ENCODE data around the gene MAP4.
"Not testable (repeated sequence)": the region's sequence is repeated elsewhere in the genome, so short reads cannot be mapped to it uniquely, and the experiment has no call there.

The MAP4 gene, protein sequence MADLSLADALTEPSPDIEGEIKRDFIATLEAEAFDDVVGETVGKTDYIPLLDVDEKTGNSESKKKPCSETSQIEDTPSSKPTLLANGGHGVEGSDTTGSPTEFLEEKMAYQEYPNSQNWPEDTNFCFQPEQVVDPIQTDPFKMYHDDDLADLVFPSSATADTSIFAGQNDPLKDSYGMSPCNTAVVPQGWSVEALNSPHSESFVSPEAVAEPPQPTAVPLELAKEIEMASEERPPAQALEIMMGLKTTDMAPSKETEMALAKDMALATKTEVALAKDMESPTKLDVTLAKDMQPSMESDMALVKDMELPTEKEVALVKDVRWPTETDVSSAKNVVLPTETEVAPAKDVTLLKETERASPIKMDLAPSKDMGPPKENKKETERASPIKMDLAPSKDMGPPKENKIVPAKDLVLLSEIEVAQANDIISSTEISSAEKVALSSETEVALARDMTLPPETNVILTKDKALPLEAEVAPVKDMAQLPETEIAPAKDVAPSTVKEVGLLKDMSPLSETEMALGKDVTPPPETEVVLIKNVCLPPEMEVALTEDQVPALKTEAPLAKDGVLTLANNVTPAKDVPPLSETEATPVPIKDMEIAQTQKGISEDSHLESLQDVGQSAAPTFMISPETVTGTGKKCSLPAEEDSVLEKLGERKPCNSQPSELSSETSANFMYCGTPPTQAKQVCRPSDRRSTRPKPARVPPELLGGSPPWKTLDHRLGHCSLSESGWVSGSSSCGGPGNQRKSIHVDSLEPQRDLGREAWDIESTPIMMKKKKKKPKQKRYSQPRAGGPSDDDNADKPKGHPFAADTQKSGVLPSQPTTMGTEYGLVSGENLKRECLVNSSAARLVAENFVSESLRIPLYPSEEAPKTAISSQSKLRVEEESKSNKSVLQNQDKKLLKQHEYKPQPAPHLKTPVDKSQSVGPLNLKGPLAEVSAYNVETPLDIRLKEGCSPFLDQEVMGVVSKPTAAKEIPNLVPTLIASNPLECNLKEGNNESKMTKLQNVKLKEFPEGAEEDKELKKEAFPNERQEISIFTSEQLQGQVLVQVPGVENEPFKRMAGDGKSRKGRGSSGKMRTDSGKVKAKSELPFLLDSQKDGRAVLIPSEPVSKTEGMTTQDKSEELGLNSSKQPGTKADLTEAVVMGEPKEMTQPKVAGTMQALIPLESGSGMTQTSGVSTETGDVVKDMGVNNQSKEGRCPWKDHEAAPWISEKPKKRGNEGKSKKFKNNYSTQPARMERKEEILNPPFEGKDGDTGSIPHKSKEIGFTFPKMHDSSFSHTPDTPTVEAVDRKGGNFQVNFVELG (N-terminal part only)

DNA sequence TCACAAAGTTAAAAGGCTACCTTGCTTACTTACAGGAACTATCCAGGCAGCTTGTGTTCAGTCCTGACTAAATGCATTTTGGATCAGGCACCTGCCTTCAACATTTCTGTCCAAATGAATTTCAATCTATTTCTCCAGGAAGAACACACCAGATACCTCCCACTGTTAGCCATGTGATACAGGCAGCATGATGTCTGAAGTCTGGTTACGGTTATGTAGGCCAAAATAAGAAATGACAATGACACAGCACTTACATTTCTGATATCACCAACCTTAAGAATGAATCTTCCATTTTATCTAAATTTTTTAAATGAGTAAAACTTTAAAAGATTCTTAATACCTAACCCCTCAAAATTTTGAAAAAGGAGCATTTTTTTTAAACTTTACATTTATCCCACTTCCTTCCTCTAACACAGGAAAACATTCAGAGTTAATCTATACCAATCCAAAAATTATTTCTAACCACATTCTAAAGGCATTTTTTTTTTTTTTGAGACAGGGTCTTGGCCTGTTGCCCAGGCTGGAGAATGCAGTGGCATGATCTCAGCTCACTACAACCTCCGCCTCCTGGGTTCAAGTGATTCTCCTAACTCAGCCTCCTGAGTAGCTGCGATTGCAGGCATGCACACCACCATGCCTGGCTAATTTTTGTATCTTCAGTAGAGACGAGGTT, at the start of gene MAP4:
MAP4 (minus strand) TSS at position 116 of the 673 bp plus-strand sequence. CDS start 17,556 bp downstream, outside the sequence.
- no peaks in the 10 kb centered on the region for H3K27me3 ChIP-seq (ENCODE audit: insufficient read depth, insufficient read length)
- H3K9ac ChIP-seq (ENCODE audit: insufficient read length, low read depth), result no peak within 1 kb of the TSS
- TF ChIP-seq YY1 (IDR thresholded peaks at IDR 0.05; ENCODE audit: insufficient read depth, insufficient read length) (no peak), ZNF274 (IDR thresholded peaks at IDR 0.05; ENCODE audit: low read depth, low read length) (no peak), SUZ12 (IDR thresholded peaks at IDR 0.05; ENCODE audit: extremely low read depth, insufficient read depth, insufficient read length) (no peak)
- no peaks in the 10 kb centered on the region for H3K4me1 ChIP-seq (ENCODE audit: insufficient read depth, insufficient read length)
- peaks cover 14% of the 10 kb centered on the region for H3K36me3 ChIP-seq (ENCODE audit: insufficient read depth, insufficient read length, low read length)
- H3K9me3 ChIP-seq (ENCODE audit: insufficient read depth, low read length), result no peaks in the 10 kb centered on the region
- no peak within 1 kb of the TSS for H3K4me3 ChIP-seq (ENCODE audit: insufficient read length, low read depth)
- no peak for DNase-seq (ENCODE audit: low read depth, low spot score)

DNA sequence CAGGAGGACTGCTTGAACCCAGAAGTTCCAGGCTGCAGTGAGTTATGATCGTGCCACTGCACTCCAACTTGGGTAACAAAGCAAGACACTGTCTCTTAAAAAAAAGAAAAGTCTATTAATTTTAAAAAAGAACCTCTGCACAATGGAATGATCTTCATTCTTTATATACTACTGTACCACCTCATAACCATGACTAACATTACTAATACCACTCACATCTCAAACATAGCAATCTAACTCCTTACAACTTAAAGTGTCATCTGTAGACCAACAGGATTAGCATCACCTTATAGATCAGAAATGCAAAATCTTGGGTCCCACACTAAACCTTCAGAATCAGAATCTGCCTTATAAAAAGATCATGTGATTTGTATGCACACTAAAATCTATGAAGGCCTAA, 48.8 kb upstream of the MAP4 start:
- H3K36me3 ChIP-seq (ENCODE audit: insufficient read depth, insufficient read length, low read length), result peaks cover 39% of the 10 kb centered on the region
- no peaks in the 10 kb centered on the region for H3K4me1 ChIP-seq (ENCODE audit: insufficient read depth, insufficient read length)
- TF ChIP-seq SUZ12 (IDR thresholded peaks at IDR 0.05; ENCODE audit: extremely low read depth, insufficient read depth, insufficient read length), result no peak
- no peaks in the 10 kb centered on the region for H3K27me3 ChIP-seq (ENCODE audit: insufficient read depth, insufficient read length)
- H3K9me3 ChIP-seq (ENCODE audit: insufficient read depth, low read length), result peaks cover 25% of the 10 kb centered on the region
- no peak for DNase-seq (ENCODE audit: low read depth, low spot score)
- H3K4me3 ChIP-seq (ENCODE audit: insufficient read length, low read depth), result no peak overlapping the region
- H3K9ac ChIP-seq (ENCODE audit: insufficient read length, low read depth), result no peak overlapping the region

- DNase-seq (ENCODE audit: low read depth, low spot score), result no peak
- TF ChIP-seq YY1 (IDR thresholded peaks at IDR 0.05; ENCODE audit: insufficient read depth, insufficient read length) (no peak), ZNF274 (IDR thresholded peaks at IDR 0.05; ENCODE audit: low read depth, low read length) (no peak), SUZ12 (IDR thresholded peaks at IDR 0.05; ENCODE audit: extremely low read depth, insufficient read depth, insufficient read length) (no peak)
These were observed 48.1 kb upstream of the MAP4 start for GRCh38 chr3:48064292-48064829.

DNA sequence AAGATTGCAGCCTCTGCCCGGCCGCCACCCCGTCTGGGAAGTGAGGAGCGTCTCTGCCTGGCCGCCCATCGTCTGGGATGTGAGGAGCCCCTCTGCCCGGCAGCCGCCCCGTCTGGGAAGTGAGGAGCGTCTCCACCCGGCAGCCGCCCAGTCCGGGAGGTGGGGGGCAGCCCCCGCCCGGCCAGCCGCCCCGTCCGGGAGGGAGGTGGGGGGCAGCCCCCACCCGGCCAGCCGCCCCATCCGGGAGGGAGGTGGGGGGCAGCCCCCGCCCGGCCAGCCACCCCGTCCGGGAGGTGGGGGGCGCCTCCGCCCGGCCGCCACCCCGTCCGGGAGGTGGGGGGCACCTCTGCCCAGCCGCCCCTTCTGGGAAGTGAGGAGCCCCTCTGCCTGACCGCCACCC, 45.4 kb upstream of the MAP4 start:
- H3K27me3 ChIP-seq (ENCODE audit: insufficient read depth, insufficient read length); H3K9ac ChIP-seq (ENCODE audit: insufficient read length, low read depth); H3K4me3 ChIP-seq (ENCODE audit: insufficient read length, low read depth); DNase-seq (ENCODE audit: low read depth, low spot score); H3K4me1 ChIP-seq (ENCODE audit: insufficient read depth, insufficient read length): not testable (repeated sequence)
- Histone ChIP-seq H3K9me3 (ENCODE audit: insufficient read depth, low read length) (peaks cover 50% of the 10 kb centered on the region), H3K36me3 (ENCODE audit: insufficient read depth, insufficient read length, low read length) (peaks cover 29% of the 10 kb centered on the region)

More at GRCh38 chr3:48064292-48064829, 48.1 kb upstream of the MAP4 start:
- peaks cover 32% of the 10 kb centered on the region for H3K9me3 ChIP-seq (ENCODE audit: insufficient read depth, low read length)
- no peak overlapping the region for H3K9ac ChIP-seq (ENCODE audit: insufficient read length, low read depth)
- no peaks in the 10 kb centered on the region for H3K4me1 ChIP-seq (ENCODE audit: insufficient read depth, insufficient read length)
- peaks cover 39% of the 10 kb centered on the region for H3K36me3 ChIP-seq (ENCODE audit: insufficient read depth, insufficient read length, low read length)
- no peaks in the 10 kb centered on the region for H3K27me3 ChIP-seq (ENCODE audit: insufficient read depth, insufficient read length)
- no peak overlapping the region for H3K4me3 ChIP-seq (ENCODE audit: insufficient read length, low read depth)

GRCh38 chr3:48058091-48058490, 41.9 kb upstream of the MAP4 start:
- TF ChIP-seq ZNF274 (IDR thresholded peaks at IDR 0.05; ENCODE audit: low read depth, low read length) (no peak), YY1 (IDR thresholded peaks at IDR 0.05; ENCODE audit: insufficient read depth, insufficient read length) (no peak), SUZ12 (IDR thresholded peaks at IDR 0.05; ENCODE audit: extremely low read depth, insufficient read depth, insufficient read length) (no peak)
- DNase-seq (ENCODE audit: low read depth, low spot score), result no peak

GRCh38 chr3:48057521-48057920, 41.3 kb upstream of the MAP4 start:
- Histone ChIP-seq H3K27me3 (ENCODE audit: insufficient read depth, insufficient read length) (no peaks in the 10 kb centered on the region), H3K4me3 (ENCODE audit: insufficient read length, low read depth) (no peak overlapping the region), H3K9ac (ENCODE audit: insufficient read length, low read depth) (no peak overlapping the region), H3K9me3 (ENCODE audit: insufficient read depth, low read length) (peaks cover 42% of the 10 kb centered on the region), H3K4me1 (ENCODE audit: insufficient read depth, insufficient read length) (no peaks in the 10 kb centered on the region), H3K36me3 (ENCODE audit: insufficient read depth, insufficient read length, low read length) (peaks cover 31% of the 10 kb centered on the region)
- TF ChIP-seq YY1 (IDR thresholded peaks at IDR 0.05; ENCODE audit: insufficient read depth, insufficient read length), result no peak
- TF ChIP-seq ZNF274 (IDR thresholded peaks at IDR 0.05; ENCODE audit: low read depth, low read length), result no peak
- no peak for TF ChIP-seq SUZ12 (IDR thresholded peaks at IDR 0.05; ENCODE audit: extremely low read depth, insufficient read depth, insufficient read length)
- no peak for DNase-seq (ENCODE audit: low read depth, low spot score)

More at GRCh38 chr3:48058091-48058490, 41.9 kb upstream of the MAP4 start:
- H3K9ac ChIP-seq (ENCODE audit: insufficient read length, low read depth), result no peak overlapping the region
- H3K9me3 ChIP-seq (ENCODE audit: insufficient read depth, low read length), result peaks cover 48% of the 10 kb centered on the region
- H3K4me1 ChIP-seq (ENCODE audit: insufficient read depth, insufficient read length), result no peaks in the 10 kb centered on the region
- no peak overlapping the region for H3K4me3 ChIP-seq (ENCODE audit: insufficient read length, low read depth)
- H3K36me3 ChIP-seq (ENCODE audit: insufficient read depth, insufficient read length, low read length), result peaks cover 28% of the 10 kb centered on the region
- no peaks in the 10 kb centered on the region for H3K27me3 ChIP-seq (ENCODE audit: insufficient read depth, insufficient read length)

All from NT2/D1 (cell line).